Panc1 (cell line): ENCODE results near the gene RNASEH2A. TPM values are rescaled to one million over a fixed set of nuclear protein-coding genes. Genes with fewer than 3 reads are reported as not detected.

Experiments
- ATAC-seq: fragments of 200-7000 bp; cut with Tn5 transposase; 2 replicates; pipeline ENCODE4 v1.9.1; 2020; ENCODE audit warnings: mild to moderate bottlenecking, moderate library complexity
- BruUV-seq: library from RNA; stranded (reverse); fragments of 400-500 nt; replicated peaks from 2 replicates; lab custom pipeline; 2021; lab: Mats Ljungman, UMichigan
- CTCF ChIA-PET: fragments of 300-600 bp; sonication (Branson Sonifier 250); formaldehyde crosslinking; loops from one replicate; lab custom pipeline; 2022; ENCODE audit warnings: antibody characterized with exemption; lab: Charles Lee
- POLR2A ChIA-PET: fragments of 300-600 bp; sonication (Branson Sonifier 250); formaldehyde crosslinking; loops from one replicate; lab custom pipeline; 2022; ENCODE audit warnings: antibody characterized with exemption; lab: Charles Lee
- DNase-seq: peaks from one replicate; pipeline ENCODE4 v3.0.0-alpha.2; 2010; ENCODE audit warnings: low read depth, low spot score
- H3K27ac ChIP-seq: 2 replicates; pipeline ENCODE4 v1.5.1; 2011; ENCODE audit warnings: mild to moderate bottlenecking, low read length, inconsistent platforms
- H3K27me3 ChIP-seq: fragments of 200-500 bp; sonication (Bioruptor generic); 2 replicates; pipeline ENCODE4 v1.6.0; 2014; ENCODE audit warnings: low read length, inconsistent platforms; ENCODE audit not compliant: control insufficient read depth, insufficient read depth
- H3K36me3 ChIP-seq: fragments of 200-500 bp; sonication (Bioruptor generic); 2 replicates; pipeline ENCODE4 v1.5.1; 2014; ENCODE audit warnings: inconsistent platforms, mild to moderate bottlenecking, low read length, moderate library complexity; ENCODE audit not compliant: control insufficient read depth, insufficient read depth
- H3K4me1 ChIP-seq: 2 replicates; pipeline ENCODE4 v1.5.1; 2011; ENCODE audit warnings: inconsistent platforms, mild to moderate bottlenecking, low read length, moderate library complexity; ENCODE audit not compliant: control insufficient read depth, insufficient read depth
- H3K4me3 ChIP-seq, 2 experiments: 2 replicates each; pipeline ENCODE4 v1.5.1; 2011 to 2012; ENCODE audit warnings: low read depth in 2 of 2, low read length in 2 of 2, mild to moderate bottlenecking in 2 of 2, inconsistent platforms in 1 of 2, moderate library complexity in 1 of 2
- H3K9me3 ChIP-seq: fragments of 200-500 bp; sonication (Bioruptor generic); 2 replicates; pipeline ENCODE4 v1.5.1; 2014; ENCODE audit warnings: low read depth, mild to moderate bottlenecking, inconsistent platforms, low read length, moderate library complexity; ENCODE audit not compliant: control insufficient read depth, insufficient read depth
- POLR2AphosphoS5 ChIP-seq: IDR thresholded peaks from 2 replicates; pipeline ENCODE4 v1.6.1; 2012; ENCODE audit warnings: mild to moderate bottlenecking, low read depth, low read length, moderate library complexity
- SIN3A ChIP-seq: IDR thresholded peaks from 2 replicates; pipeline ENCODE4 v1.6.1; 2012; ENCODE audit warnings: low read depth, mild to moderate bottlenecking, low read length, moderate library complexity, borderline replicate concordance; ENCODE audit not compliant: insufficient read depth
- TCF7L2 ChIP-seq: IDR thresholded peaks from 2 replicates; pipeline ENCODE4 v1.6.1; 2011; ENCODE audit warnings: mild to moderate bottlenecking, low read depth, low read length, inconsistent platforms
- in situ Hi-C: cut with HindIII; loops from 2 replicates; pipeline ENCODE4 v1.10.0; 2016; ENCODE audit warnings: low sequenced_read_pairs, low pct_unique_long_range_greater_than_20kb
- intact Hi-C: fragments of 100-400 bp; cut with micrococcal nuclease; formaldehyde crosslinking; loops from one replicate; pipeline ENCODE4 v1.10.0; 2022; ENCODE audit not compliant: unreplicated experiment
- total RNA-seq: library from RNA; stranded (reverse); gene quantifications from one replicate; pipeline ENCODE4 v1.2.1, GENCODE V29; 2021; ENCODE audit not compliant: unreplicated experiment
- TF ChIP-seq, protein P1 (sequence below), 2 experiments: IDR thresholded peaks; 2 replicates each; pipeline ENCODE4 v1.6.1; 2011 to 2012; ENCODE audit warnings: low read depth in 2 of 2, control low read depth in 1 of 2, low read length in 1 of 2, mild to moderate bottlenecking in 1 of 2, moderate library complexity in 1 of 2; ENCODE audit not compliant: insufficient read depth in 1 of 2
- TF ChIP-seq, protein P2 (sequence below): fragments of 450-650 bp; IDR thresholded peaks from 2 replicates; pipeline ENCODE4 v1.5.1; 2017; ENCODE audit warnings: mild to moderate bottlenecking

The RNASEH2A gene
- total RNA-seq, 1 experiment from 2014 or later = 44.9 TPM

DNA sequence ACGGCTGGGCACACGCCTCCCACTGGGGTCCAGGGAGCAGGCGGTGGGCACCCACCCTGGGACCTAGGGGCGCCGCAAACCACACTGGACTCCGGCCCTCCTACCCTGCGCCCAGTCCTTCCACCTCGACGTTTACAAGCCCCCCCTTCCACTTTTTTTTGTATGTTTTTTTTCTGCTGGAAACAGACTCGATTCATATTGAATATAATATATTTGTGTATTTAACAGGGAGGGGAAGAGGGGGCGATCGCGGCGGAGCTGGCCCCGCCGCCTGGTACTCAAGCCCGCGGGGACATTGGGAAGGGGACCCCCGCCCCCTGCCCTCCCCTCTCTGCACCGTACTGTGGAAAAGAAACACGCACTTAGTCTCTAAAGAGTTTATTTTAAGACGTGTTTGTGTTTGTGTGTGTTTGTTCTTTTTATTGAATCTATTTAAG is 13.5 kb upstream of the RNASEH2A start:
- H3K27ac ChIP-seq = peak overlapping the region; percentile 87
- POLR2A ChIA-PET = interaction anchor here (1.4 to 2.8 kb wide), 2 partner anchors 15 to 27 kb away, joined by 5 to 16 read pairs; no protein-coding TSS in a partner anchor
- BruUV-seq = TSS peak; percentile 81
- ATAC-seq (no peak), DNase-seq (no peak)
- H3K36me3 ChIP-seq = peaks cover 2% of the 10 kb centered on the region
- H3K4me1 ChIP-seq = peaks cover 27% of the 10 kb centered on the region
- CTCF ChIA-PET = interaction anchor here (0.9 to 1.7 kb wide), 3 partner anchors 15 to 43 kb away, joined by 3 to 5 read pairs (median 4); no protein-coding TSS in a partner anchor
- in situ Hi-C loops = no loop called here
- H3K4me3 ChIP-seq = peak overlapping the region; percentile 75 to 79
- TF ChIP-seq POLR2AphosphoS5 = no peak
- intact Hi-C loops = no loop called here
- no peaks in the 10 kb centered on the region for H3K27me3 ChIP-seq
- H3K9me3 ChIP-seq = no peaks in the 10 kb centered on the region

DNA sequence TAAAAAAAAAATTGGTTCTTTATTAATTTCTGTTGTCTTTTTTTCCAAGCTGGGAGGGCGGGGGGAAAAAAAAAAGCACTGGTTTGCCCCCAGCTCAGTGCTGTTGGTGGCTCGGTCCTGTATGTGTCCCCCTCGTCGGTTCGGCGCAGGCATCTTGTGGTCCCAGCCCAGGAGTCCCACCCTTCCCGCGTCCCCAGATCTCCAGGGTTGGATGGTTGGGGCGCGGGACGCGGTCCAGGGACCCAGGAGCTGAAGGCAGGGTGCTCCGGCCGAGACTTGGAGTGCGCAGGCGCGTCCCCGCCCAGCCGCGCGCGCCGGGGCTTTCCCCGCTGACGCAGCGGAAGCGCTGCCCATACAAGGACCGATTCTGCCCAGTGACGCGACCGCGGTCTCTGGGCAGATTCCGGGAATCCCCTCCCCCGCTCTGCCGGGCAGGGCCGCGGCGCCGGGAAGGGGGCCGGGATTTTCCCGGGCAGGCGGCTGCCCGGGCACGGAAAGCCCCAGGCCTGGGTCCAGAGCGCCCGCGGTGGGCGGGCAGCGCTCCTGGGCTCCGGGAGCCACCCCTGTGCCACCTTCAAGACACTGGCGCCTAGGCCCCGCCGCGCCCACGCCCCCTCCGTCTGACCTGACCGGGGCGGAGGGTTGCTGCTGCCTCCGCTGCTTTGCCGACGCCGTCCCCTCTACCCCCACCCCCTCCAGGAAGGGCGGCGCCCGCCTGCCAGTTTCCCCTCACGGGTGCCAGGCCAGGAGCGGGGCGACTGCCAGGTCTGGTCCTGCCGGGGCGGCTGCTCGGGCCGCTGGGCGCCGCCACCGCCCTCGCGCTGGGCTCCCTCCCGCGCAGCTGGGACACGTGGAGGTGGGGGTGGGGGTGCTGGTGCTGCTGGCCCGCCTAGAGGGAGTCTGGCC is 12.8 kb upstream of the RNASEH2A start:
- in situ Hi-C loops = no loop called here
- DNase-seq (no peak), ATAC-seq (peak; percentile 43)
- no peaks in the 10 kb centered on the region for H3K9me3 ChIP-seq
- peaks cover 21% of the 10 kb centered on the region for H3K4me1 ChIP-seq
- ChIA-PET CTCF (interaction anchor here (0.6 to 1.1 kb wide), 3 partner anchors 27 to 42 kb away, joined by 3 to 4 read pairs (median 3); no protein-coding TSS in a partner anchor), POLR2A (interaction anchor here (0.6 to 2.8 kb wide), 3 partner anchors 16 to 112 kb away, joined by 4 to 16 read pairs (median 9); no protein-coding TSS in a partner anchor)
- intact Hi-C loops = no loop called here
- peak overlapping the region; percentile 87 for H3K27ac ChIP-seq
- peaks cover 2% of the 10 kb centered on the region for H3K36me3 ChIP-seq
- TF ChIP-seq SIN3A (peak; percentile 54; the same call in 1 of the 2 replicates), POLR2AphosphoS5 (peak; percentile 59; the same call in 1 of the 2 replicates)
- TF ChIP-seq, protein P1, sequence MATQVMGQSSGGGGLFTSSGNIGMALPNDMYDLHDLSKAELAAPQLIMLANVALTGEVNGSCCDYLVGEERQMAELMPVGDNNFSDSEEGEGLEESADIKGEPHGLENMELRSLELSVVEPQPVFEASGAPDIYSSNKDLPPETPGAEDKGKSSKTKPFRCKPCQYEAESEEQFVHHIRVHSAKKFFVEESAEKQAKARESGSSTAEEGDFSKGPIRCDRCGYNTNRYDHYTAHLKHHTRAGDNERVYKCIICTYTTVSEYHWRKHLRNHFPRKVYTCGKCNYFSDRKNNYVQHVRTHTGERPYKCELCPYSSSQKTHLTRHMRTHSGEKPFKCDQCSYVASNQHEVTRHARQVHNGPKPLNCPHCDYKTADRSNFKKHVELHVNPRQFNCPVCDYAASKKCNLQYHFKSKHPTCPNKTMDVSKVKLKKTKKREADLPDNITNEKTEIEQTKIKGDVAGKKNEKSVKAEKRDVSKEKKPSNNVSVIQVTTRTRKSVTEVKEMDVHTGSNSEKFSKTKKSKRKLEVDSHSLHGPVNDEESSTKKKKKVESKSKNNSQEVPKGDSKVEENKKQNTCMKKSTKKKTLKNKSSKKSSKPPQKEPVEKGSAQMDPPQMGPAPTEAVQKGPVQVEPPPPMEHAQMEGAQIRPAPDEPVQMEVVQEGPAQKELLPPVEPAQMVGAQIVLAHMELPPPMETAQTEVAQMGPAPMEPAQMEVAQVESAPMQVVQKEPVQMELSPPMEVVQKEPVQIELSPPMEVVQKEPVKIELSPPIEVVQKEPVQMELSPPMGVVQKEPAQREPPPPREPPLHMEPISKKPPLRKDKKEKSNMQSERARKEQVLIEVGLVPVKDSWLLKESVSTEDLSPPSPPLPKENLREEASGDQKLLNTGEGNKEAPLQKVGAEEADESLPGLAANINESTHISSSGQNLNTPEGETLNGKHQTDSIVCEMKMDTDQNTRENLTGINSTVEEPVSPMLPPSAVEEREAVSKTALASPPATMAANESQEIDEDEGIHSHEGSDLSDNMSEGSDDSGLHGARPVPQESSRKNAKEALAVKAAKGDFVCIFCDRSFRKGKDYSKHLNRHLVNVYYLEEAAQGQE (IDR thresholded peaks at IDR 0.05; ENCODE audit: insufficient read depth in 1 of 2, low read depth in 2 of 2, low read length in 1 of 2) = no peak; a peak in 1 of 4 replicates
- no peaks in the 10 kb centered on the region for H3K27me3 ChIP-seq
- peak overlapping the region; percentile 75 to 79 for H3K4me3 ChIP-seq
- no TSS peak for BruUV-seq

DNA sequence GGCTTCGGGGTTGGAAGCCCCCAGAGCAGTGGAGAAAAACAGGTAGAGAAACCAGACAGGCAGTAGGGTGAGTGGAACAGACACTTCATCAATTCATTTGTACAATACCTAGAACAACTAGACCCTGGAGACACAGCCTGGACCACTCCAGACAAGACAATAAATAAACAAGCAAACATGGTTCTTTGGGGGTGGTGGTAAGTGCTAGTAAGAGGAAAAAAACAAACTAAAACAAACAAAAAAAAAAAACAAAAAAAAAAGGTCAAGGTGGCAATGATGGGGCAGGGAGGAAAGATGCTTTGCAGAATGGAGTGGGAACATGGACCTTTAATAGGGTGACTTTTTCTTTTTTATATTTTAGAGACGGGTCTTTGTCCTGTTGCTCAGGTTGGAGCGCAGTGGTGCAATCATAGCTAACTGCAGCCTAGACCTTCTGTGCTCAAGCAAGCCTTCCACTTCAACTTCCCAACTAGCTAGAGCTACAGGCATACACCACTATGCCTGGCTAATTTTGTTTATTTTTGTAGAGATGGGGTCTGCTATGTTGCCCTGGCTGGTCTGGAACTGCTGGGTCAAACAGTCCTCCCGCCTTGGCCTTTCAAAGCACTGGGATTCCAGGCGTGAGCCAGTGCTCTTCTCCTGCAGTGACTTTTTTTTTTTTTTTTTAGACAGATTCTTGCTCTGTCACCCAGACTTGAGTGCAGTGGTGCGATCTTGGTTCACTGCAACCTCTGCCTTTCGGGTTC is 12.0 kb upstream of the RNASEH2A start:
- peak overlapping the region; percentile 87 for H3K27ac ChIP-seq
- intact Hi-C loops = no loop called here
- in situ Hi-C loops = no loop called here
- TF ChIP-seq SIN3A (no peak), TCF7L2 (no peak), POLR2AphosphoS5 (no peak; the same call in 1 of the 2 replicates)
- TF ChIP-seq, protein P2, sequence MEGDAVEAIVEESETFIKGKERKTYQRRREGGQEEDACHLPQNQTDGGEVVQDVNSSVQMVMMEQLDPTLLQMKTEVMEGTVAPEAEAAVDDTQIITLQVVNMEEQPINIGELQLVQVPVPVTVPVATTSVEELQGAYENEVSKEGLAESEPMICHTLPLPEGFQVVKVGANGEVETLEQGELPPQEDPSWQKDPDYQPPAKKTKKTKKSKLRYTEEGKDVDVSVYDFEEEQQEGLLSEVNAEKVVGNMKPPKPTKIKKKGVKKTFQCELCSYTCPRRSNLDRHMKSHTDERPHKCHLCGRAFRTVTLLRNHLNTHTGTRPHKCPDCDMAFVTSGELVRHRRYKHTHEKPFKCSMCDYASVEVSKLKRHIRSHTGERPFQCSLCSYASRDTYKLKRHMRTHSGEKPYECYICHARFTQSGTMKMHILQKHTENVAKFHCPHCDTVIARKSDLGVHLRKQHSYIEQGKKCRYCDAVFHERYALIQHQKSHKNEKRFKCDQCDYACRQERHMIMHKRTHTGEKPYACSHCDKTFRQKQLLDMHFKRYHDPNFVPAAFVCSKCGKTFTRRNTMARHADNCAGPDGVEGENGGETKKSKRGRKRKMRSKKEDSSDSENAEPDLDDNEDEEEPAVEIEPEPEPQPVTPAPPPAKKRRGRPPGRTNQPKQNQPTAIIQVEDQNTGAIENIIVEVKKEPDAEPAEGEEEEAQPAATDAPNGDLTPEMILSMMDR = no peak
- TF ChIP-seq, protein P1 (IDR thresholded peaks at IDR 0.05; ENCODE audit: insufficient read depth in 1 of 2, low read depth in 2 of 2, low read length in 1 of 2) = no peak
- H3K4me1 ChIP-seq = peaks cover 16% of the 10 kb centered on the region
- DNase-seq (no peak), ATAC-seq (no peak)
- no peaks in the 10 kb centered on the region for H3K27me3 ChIP-seq
- H3K9me3 ChIP-seq = no peaks in the 10 kb centered on the region
- ChIA-PET POLR2A (interaction anchor here (0.6 kb wide), 3 partner anchors 12 to 112 kb away, joined by 4 to 9 read pairs (median 7); no protein-coding TSS in a partner anchor), CTCF (interaction anchor here (0.7 to 2.9 kb wide), 4 partner anchors 17 to 34 kb away, joined by 11 to 37 read pairs (median 18); no protein-coding TSS in a partner anchor)
- H3K4me3 ChIP-seq = peak overlapping the region; percentile 75 to 79
- peaks cover 2% of the 10 kb centered on the region for H3K36me3 ChIP-seq
- BruUV-seq = no TSS peak
